Upper lobe of left lung (tissue), 6 donors: ENCODE measurements around the gene MAST4. TPM values are rescaled to one million over a fixed set of nuclear protein-coding genes. Genes with fewer than 3 reads are reported as not detected.

ENCODE experiments used
- ATAC-seq, 2 donors: fragments of 200-7000 bp; cut with Tn5 transposase; one replicate each; pipeline ENCODE4 v1.9.1; 2022; ENCODE audit warnings: mild to moderate bottlenecking in 2 of 2, moderate library complexity in 2 of 2; ENCODE audit not compliant: low FRiP score in 2 of 2
- DNase-seq, 2 donors: peaks; one replicate each; pipeline ENCODE4 v3.0.0-alpha.2; 2019 to 2020
- H3K27ac ChIP-seq, 4 donors: fragments of 200-600 bp; sonication (generic); one replicate each; pipeline ENCODE4 v1.5.1; 2016 to 2019
- H3K27me3 ChIP-seq, 4 donors: fragments of 200-600 bp; sonication (generic); one replicate each; pipeline ENCODE4 v1.5.1; 2017 to 2019
- H3K36me3 ChIP-seq, 4 donors: fragments of 200-600 bp; sonication (generic); one replicate each; pipeline ENCODE4 v1.5.1; 2016 to 2019
- H3K4me1 ChIP-seq, 4 donors: fragments of 200-600 bp; sonication (generic); one replicate each; pipeline ENCODE4 v1.5.1; 2018 to 2019
- H3K4me3 ChIP-seq, 4 donors: fragments of 200-600 bp; sonication (generic); one replicate each; pipeline ENCODE4 v1.5.1; 2017 to 2019; ENCODE audit warnings: mild to moderate bottlenecking in 2 of 4, moderate library complexity in 1 of 4
- H3K9me3 ChIP-seq, 4 donors: fragments of 200-600 bp; sonication (generic); one replicate each; pipeline ENCODE4 v1.5.1; 2018 to 2019
- EP300 ChIP-seq, 4 donors: sonication (generic); formaldehyde crosslinking; IDR thresholded peaks; one replicate each; pipeline ENCODE4 v1.5.1; 2017; ENCODE audit warnings: antibody characterized with exemption in 4 of 4, control low read depth in 2 of 4
- POLR2A ChIP-seq, 4 donors: fragments of 450-650 bp; IDR thresholded peaks; one replicate each; pipeline ENCODE4 v1.5.1; 2016 to 2017; ENCODE audit warnings: antibody characterized with exemption in 4 of 4, mild to moderate bottlenecking in 2 of 4
- POLR2AphosphoS5 ChIP-seq, 2 donors: sonication (generic); formaldehyde crosslinking; IDR thresholded peaks; one replicate each; pipeline ENCODE4 v1.5.1; 2017; ENCODE audit warnings: antibody characterized with exemption in 2 of 2
- whole genome bisulfite sequencing, 2 donors: methylation state at CpG; one replicate each; pipeline ENCODE4 v1.1.5; 2017 to 2018; 5-methylcytosine and 5-hydroxymethylcytosine counted together
- total RNA-seq, 6 donors: library from RNA; depleted of rRNA in 4 of 6; stranded (reverse); fragments of >200 nt in 4 of 6; gene quantifications; one replicate each; pipeline versions ENCODE4 v1.1.0 to v1.2.1, GENCODE V29; 2016 to 2021
- TF ChIP-seq, protein P1 (sequence below), 6 experiments: fragments of 450-650 bp in 4 of 6; fragments of 200-600 bp in 2 of 6; sonication (generic) in 2 of 6; IDR thresholded peaks; one replicate each; pipeline ENCODE4 v1.5.1; 2016 to 2019; ENCODE audit warnings: antibody characterized with exemption in 6 of 6
- donor health status: DM: no; HTN: no; CAD: no; lungs with moderate emphysema.
- donor health status: DM: no; HTN: yes; CAD: no; lungs with severe emphysema.

The MAST4 gene
- total RNA-seq, 6 donors from 2014 or later, result 44.8 to 229 (median 66.4) TPM

DNA sequence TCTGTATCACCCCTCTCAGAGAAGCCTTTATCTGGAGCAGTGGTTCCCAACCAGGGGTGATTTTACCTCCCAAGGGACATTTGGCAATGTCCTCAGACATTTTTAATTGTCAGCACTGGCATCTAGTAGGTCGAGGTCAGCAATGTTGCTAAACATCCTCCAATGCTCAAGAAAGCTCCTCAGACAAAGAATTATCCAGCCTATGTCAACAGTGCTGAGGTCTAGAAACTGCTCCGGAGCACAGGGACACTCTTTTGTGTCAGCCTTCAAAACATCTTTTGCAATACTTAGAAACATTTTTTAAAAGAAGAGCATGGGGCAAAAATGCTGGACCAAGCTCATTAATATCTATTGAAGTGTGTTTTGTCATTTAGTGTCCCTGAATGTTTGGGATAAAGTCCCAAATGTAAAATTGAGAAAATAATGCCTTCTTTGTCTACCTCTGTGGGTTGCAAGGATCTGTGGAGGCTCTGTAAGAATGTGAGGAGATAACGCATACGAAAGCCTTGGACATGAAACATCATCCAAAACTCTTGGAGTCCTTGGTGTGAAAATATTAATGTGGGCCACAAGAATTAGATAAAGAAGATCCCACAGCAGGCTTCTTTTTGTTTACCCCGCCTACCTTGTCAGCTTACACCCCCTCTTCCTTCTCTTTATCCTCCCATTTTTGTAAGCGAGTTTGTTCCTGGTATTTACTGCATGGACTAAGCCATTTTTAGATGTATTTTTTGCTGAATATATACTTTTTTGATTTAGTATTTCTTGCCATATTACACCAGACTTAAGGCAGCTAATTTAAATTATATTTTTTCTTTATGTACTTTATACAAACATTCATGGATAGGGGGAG lies 406.9 kb downstream of the MAST4 start:
- no peaks in the 10 kb centered on the region for H3K36me3 ChIP-seq
- WGBS, 2 donors, result 52% methylated on average over 6 of the region's 6 CpGs
- peak overlapping the region; percentile 84 to 95 (median 90) for H3K27ac ChIP-seq
- no peak for ATAC-seq
- H3K4me3 ChIP-seq, result peak overlapping the region in 3 of 4 donors; percentile 52 to 65 (median 63)
- no peaks in the 10 kb centered on the region for H3K9me3 ChIP-seq
- TF ChIP-seq EP300 (IDR thresholded peaks at IDR 0.05) (no peak), POLR2A (IDR thresholded peaks at IDR 0.05) (no peak), POLR2AphosphoS5 (IDR thresholded peaks at IDR 0.05) (no peak)
- TF ChIP-seq, protein P1, sequence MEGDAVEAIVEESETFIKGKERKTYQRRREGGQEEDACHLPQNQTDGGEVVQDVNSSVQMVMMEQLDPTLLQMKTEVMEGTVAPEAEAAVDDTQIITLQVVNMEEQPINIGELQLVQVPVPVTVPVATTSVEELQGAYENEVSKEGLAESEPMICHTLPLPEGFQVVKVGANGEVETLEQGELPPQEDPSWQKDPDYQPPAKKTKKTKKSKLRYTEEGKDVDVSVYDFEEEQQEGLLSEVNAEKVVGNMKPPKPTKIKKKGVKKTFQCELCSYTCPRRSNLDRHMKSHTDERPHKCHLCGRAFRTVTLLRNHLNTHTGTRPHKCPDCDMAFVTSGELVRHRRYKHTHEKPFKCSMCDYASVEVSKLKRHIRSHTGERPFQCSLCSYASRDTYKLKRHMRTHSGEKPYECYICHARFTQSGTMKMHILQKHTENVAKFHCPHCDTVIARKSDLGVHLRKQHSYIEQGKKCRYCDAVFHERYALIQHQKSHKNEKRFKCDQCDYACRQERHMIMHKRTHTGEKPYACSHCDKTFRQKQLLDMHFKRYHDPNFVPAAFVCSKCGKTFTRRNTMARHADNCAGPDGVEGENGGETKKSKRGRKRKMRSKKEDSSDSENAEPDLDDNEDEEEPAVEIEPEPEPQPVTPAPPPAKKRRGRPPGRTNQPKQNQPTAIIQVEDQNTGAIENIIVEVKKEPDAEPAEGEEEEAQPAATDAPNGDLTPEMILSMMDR (IDR thresholded peaks at IDR 0.05), result no peak
- H3K4me1 ChIP-seq, result peaks cover 7 to 43% (median 16%) of the 10 kb centered on the region in 4 donors
- DNase-seq, result no peak
- no peaks in the 10 kb centered on the region for H3K27me3 ChIP-seq

DNA sequence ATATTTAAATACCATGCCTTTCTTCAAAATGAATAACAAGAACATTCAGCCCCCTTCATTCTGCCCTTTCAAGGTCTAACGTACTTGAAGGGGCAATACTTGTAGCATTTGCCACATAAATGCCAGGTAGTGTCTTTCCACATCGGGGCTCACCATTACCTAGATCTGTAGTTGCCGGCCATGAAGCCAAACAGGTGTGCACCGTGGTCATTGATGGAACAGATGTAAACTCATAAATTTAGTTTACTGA lies 407.4 kb downstream of the MAST4 start:
- peaks cover 7 to 43% (median 16%) of the 10 kb centered on the region in 4 donors for H3K4me1 ChIP-seq
- ATAC-seq, result no peak
- WGBS, 2 donors, result 0 to 3% methylated on average over 4 of the region's 4 CpGs

DNA sequence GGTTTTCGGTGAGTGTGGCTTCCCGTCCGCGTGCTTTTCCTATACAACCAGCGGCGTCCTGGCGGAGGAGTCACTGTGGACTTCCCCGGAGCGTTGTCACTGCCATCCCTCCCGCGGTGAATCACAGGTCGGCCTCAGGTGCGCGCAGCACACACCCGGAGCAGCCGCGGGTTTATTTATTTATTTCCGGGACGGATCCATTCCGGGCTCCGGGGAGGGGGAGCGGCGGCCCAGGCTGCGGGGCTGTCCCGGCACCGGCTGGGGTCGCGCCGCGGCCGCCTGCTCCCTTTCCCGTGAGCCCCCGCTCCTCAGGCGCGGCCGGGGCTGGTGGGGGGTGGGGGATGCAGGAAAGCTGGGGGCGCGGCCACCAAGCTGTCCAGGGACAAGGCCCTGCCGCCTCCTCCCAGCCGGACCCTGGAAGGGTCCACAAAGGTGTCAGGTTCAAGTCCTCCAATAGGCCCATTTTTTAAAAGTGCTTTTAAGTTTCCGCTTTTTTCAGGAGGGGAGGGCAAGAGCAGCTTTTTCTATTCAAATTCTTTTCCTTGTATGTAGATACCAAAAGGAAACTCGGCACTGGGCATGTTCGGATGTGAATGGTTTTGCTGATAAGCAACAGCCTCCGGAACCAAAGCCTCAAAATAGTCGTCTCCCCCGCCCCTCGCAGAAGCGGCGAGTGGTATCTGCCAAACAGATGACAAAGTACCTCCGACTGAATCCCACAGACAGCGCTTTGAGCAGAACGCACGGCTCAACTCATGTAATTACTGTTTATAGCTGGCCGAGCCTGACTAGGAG lies 407.9 kb downstream of the MAST4 start:
- TF ChIP-seq EP300 (IDR thresholded peaks at IDR 0.05), result no peak
- TF ChIP-seq POLR2A (IDR thresholded peaks at IDR 0.05), result peak in 3 of 4 donors; percentile 43 to 71 (median 69)
- TF ChIP-seq, protein P1 (IDR thresholded peaks at IDR 0.05), result peak in 1 of 6 experiments; percentile 17
- TF ChIP-seq POLR2AphosphoS5 (IDR thresholded peaks at IDR 0.05), result peak; percentile 83 to 89
- DNase-seq (peak; percentile 89 to 93), ATAC-seq (peak; percentile 91)
- Histone ChIP-seq H3K27me3 (no peaks in the 10 kb centered on the region), H3K27ac (peak overlapping the region; percentile 84 to 95 (median 90)), H3K36me3 (no peaks in the 10 kb centered on the region), H3K4me3 (peak overlapping the region; percentile 46 to 65 (median 58)), H3K9me3 (no peaks in the 10 kb centered on the region), H3K4me1 (peaks cover 7 to 46% (median 16%) of the 10 kb centered on the region in 4 donors)
- 0% methylated on average over 15 to 50 of the region's 54 CpGs for WGBS, 2 donors

More for the DNA sequence above, 407.4 kb downstream of the MAST4 start:
- Histone ChIP-seq H3K27ac (peak overlapping the region; percentile 84 to 95 (median 90)), H3K9me3 (no peaks in the 10 kb centered on the region), H3K27me3 (no peaks in the 10 kb centered on the region), H3K4me3 (peak overlapping the region; percentile 46 to 65 (median 58)), H3K36me3 (no peaks in the 10 kb centered on the region)
- DNase-seq, result no peak
- TF ChIP-seq POLR2A (IDR thresholded peaks at IDR 0.05) (no peak), EP300 (IDR thresholded peaks at IDR 0.05) (no peak), POLR2AphosphoS5 (IDR thresholded peaks at IDR 0.05) (no peak)
- TF ChIP-seq, protein P1 (IDR thresholded peaks at IDR 0.05), result no peak

DNA sequence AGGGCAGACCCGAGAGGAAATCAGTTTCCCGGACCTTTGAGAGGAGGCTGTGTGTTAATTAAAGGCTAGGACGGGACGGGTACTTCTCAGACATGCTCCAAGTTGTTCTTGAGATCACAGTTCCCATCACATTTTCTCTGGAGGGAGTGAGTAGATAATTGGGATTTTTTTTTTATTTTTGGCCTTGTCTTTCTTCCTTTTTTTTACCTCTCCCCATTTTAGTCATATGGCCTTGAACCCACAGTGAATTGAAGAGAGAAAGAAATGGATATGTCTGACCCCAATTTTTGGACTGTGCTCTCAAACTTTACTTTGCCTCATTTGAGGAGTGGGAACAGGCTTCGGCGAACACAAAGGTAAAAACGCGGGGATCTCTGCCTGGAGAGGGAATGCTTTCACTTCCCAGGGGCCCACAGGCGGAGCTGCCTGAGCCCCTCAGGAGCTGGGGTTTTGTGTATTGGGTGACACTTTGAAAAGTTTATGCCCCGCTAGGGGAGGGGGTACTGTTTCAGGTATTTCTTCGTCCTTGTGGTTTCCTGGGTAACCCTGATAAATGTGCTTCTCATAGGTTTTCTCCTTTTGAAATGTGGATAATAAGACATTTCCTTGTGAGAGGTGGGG lies 408.6 kb downstream of the MAST4 start:
- DNase-seq (no peak), ATAC-seq (no peak)
- Histone ChIP-seq H3K4me3 (peak overlapping the region; percentile 46 to 65 (median 58)), H3K4me1 (peaks cover 7 to 46% (median 16%) of the 10 kb centered on the region in 4 donors), H3K27me3 (no peaks in the 10 kb centered on the region), H3K36me3 (no peaks in the 10 kb centered on the region), H3K9me3 (no peaks in the 10 kb centered on the region), H3K27ac (peak overlapping the region; percentile 84 to 95 (median 90))
- 2 to 5% methylated on average over 11 of the region's 11 CpGs for WGBS, 2 donors
- TF ChIP-seq EP300 (IDR thresholded peaks at IDR 0.05) (no peak), POLR2A (IDR thresholded peaks at IDR 0.05) (no peak)
- TF ChIP-seq, protein P1 (IDR thresholded peaks at IDR 0.05), result no peak
